Hematopoietic multipotent progenitor cell (in vitro differentiated cells): ENCODE results near the gene CRACDL. TPM values are rescaled to one million over a fixed set of nuclear protein-coding genes. Genes with fewer than 3 reads are reported as not detected.
"Not testable (repeated sequence)": the region's sequence is repeated elsewhere in the genome, so short reads cannot be mapped to it uniquely, and the experiment has no call there.

Source experiments
- DNase-seq, 3 donors: peaks; one replicate each; pipeline ENCODE4 v3.0.0-alpha.2; 2011 to 2015; ENCODE audit warnings: low read depth in 2 of 3, low spot score in 2 of 3
- total RNA-seq: library from RNA; depleted of rRNA; stranded (reverse); fragments of >200 nt; gene quantifications from one replicate; pipeline ENCODE4 v1.2.3, GENCODE V29; 2012

The CRACDL gene
- total RNA-seq, 1 donor: 1.6 TPM

GRCh38 chr2:98893911-98894321, 42.1 kb downstream of the CRACDL start:
- peak in 1 of 3 donors; percentile 3 for DNase-seq

GRCh38 chr2:98892871-98893270, 43.2 kb downstream of the CRACDL start:
- DNase-seq: no peak

- no peak for DNase-seq
Observed at GRCh38 chr2:98891591-98891990, 44.4 kb downstream of the CRACDL start.

GRCh38 chr2:98886066-98886554, 49.9 kb downstream of the CRACDL start:
- no peak for DNase-seq

- DNase-seq: no peak
Observed at GRCh38 chr2:98884658-98885057, 51.4 kb downstream of the CRACDL start.

- no peak for DNase-seq
Observed at GRCh38 chr2:98883780-98884211, 52.2 kb downstream of the CRACDL start.

- DNase-seq: no peak
Observed at GRCh38 chr2:98882971-98883779, 52.9 kb downstream of the CRACDL start.

- DNase-seq: no peak
Observed at GRCh38 chr2:98882368-98882767, 53.7 kb downstream of the CRACDL start.

- DNase-seq: no peak
Observed at GRCh38 chr2:98881153-98881650, 54.8 kb downstream of the CRACDL start.

- DNase-seq: no peak
Observed at GRCh38 chr2:98880266-98881152, 55.5 kb downstream of the CRACDL start.

GRCh38 chr2:98877658-98878057, 58.4 kb downstream of the CRACDL start:
- not testable (repeated sequence) for DNase-seq

- DNase-seq: no peak
Observed at GRCh38 chr2:98876741-98877140, 59.3 kb downstream of the CRACDL start.

GRCh38 chr2:98875746-98876145, 60.3 kb downstream of the CRACDL start:
- no peak for DNase-seq

GRCh38 chr2:98875081-98875728, 60.8 kb downstream of the CRACDL start:
- no peak for DNase-seq

- DNase-seq: no peak
Observed at GRCh38 chr2:98874186-98874689, 61.8 kb downstream of the CRACDL start.

- no peak for DNase-seq
Observed at GRCh38 chr2:98872526-98872925, 63.5 kb downstream of the CRACDL start.

GRCh38 chr2:98871506-98871905, 64.5 kb downstream of the CRACDL start:
- DNase-seq: no peak

GRCh38 chr2:98870516-98871158, 65.4 kb downstream of the CRACDL start:
- DNase-seq: no peak

- peak in 1 of 3 donors; percentile 1 for DNase-seq
Observed at GRCh38 chr2:98869870-98870269, 66.2 kb downstream of the CRACDL start.

GRCh38 chr2:98869272-98869641, 66.8 kb downstream of the CRACDL start:
- no peak for DNase-seq
